Osteocyte (in vitro differentiated cells): ENCODE measurements around the gene TBXAS1. TPM values are rescaled to one million over a fixed set of nuclear protein-coding genes. Genes with fewer than 3 reads are reported as not detected.

Experiments
- DNase-seq: peaks from one replicate; pipeline ENCODE4 v3.0.0; 2021; ENCODE audit warnings: mixed read lengths; ENCODE audit not compliant: unreplicated experiment; ENCODE audit errors: extremely low spot score
- H3K27ac Mint-ChIP-seq: one replicate; pipeline ENCODE4 v1.8.0; 2021; ENCODE audit warnings: mild to moderate bottlenecking, mixed read lengths; ENCODE audit not compliant: unreplicated experiment
- H3K27me3 Mint-ChIP-seq: one replicate; pipeline ENCODE4 v1.8.0; 2021; ENCODE audit warnings: mixed read lengths; ENCODE audit not compliant: unreplicated experiment
- H3K36me3 Mint-ChIP-seq: one replicate; pipeline ENCODE4 v1.8.0; 2021; ENCODE audit warnings: mixed read lengths; ENCODE audit not compliant: unreplicated experiment
- H3K4me1 Mint-ChIP-seq: one replicate; pipeline ENCODE4 v1.8.0; 2021; ENCODE audit warnings: mixed read lengths; ENCODE audit not compliant: unreplicated experiment
- H3K4me3 Mint-ChIP-seq: one replicate; pipeline ENCODE4 v1.8.0; 2021; ENCODE audit warnings: mild to moderate bottlenecking, moderate library complexity, mixed read lengths; ENCODE audit not compliant: unreplicated experiment
- H3K9me3 Mint-ChIP-seq: one replicate; pipeline ENCODE4 v1.8.0; 2021; ENCODE audit warnings: mixed read lengths; ENCODE audit not compliant: unreplicated experiment
- CTCF ChIP-seq: fragments of 200-600 bp; sonication (generic); IDR thresholded peaks from 2 replicates; pipeline ENCODE4 v1.5.0; 2021; ENCODE audit warnings: antibody characterized with exemption, mild to moderate bottlenecking, moderate library complexity
- total RNA-seq: library from RNA; stranded (reverse); gene quantifications from 2 replicates; pipeline ENCODE4 v1.2.1, GENCODE V29; 2021

The TBXAS1 gene
- total RNA-seq, 1 donor from 2014 or later = 3.5 TPM

- Mint-ChIP-seq H3K4me1 (peaks cover 18% of the 10 kb centered on the region), H3K4me3 (no peak overlapping the region), H3K9me3 (no peaks in the 10 kb centered on the region), H3K27me3 (peaks cover 24% of the 10 kb centered on the region), H3K36me3 (no peaks in the 10 kb centered on the region), H3K27ac (no peak overlapping the region)
- TF ChIP-seq CTCF = no peak
- DNase-seq = no peak
Measured at GRCh38 chr7:139955109-139955820, 126.2 kb downstream of the TBXAS1 start.

- Mint-ChIP-seq H3K27ac (no peak overlapping the region), H3K4me1 (peaks cover 20% of the 10 kb centered on the region), H3K36me3 (no peaks in the 10 kb centered on the region), H3K27me3 (peaks cover 33% of the 10 kb centered on the region), H3K4me3 (no peak overlapping the region), H3K9me3 (no peaks in the 10 kb centered on the region)
- no peak for TF ChIP-seq CTCF
- no peak for DNase-seq
Measured at GRCh38 chr7:139958599-139959284, 129.7 kb downstream of the TBXAS1 start.

- Mint-ChIP-seq H3K27ac (no peak overlapping the region), H3K27me3 (peaks cover 33% of the 10 kb centered on the region), H3K36me3 (no peaks in the 10 kb centered on the region), H3K4me1 (peaks cover 20% of the 10 kb centered on the region), H3K9me3 (no peaks in the 10 kb centered on the region), H3K4me3 (no peak overlapping the region)
- TF ChIP-seq CTCF = no peak
- DNase-seq = no peak
Measured at GRCh38 chr7:139959285-139959628, 130.2 kb downstream of the TBXAS1 start.

GRCh38 chr7:139959718-139960117, 130.7 kb downstream of the TBXAS1 start:
- Mint-ChIP-seq H3K4me3 (no peak overlapping the region), H3K9me3 (no peaks in the 10 kb centered on the region), H3K36me3 (no peaks in the 10 kb centered on the region), H3K27ac (no peak overlapping the region), H3K4me1 (peaks cover 18% of the 10 kb centered on the region), H3K27me3 (peaks cover 31% of the 10 kb centered on the region)
- DNase-seq = no peak
- no peak for TF ChIP-seq CTCF

- H3K4me1 Mint-ChIP-seq = peaks cover 18% of the 10 kb centered on the region
- no peak overlapping the region for H3K27ac Mint-ChIP-seq
- no peak overlapping the region for H3K4me3 Mint-ChIP-seq
- H3K36me3 Mint-ChIP-seq = no peaks in the 10 kb centered on the region
- H3K27me3 Mint-ChIP-seq = peaks cover 27% of the 10 kb centered on the region
- no peaks in the 10 kb centered on the region for H3K9me3 Mint-ChIP-seq
- no peak for DNase-seq
- no peak for TF ChIP-seq CTCF
Measured at GRCh38 chr7:139960157-139960556, 131.1 kb downstream of the TBXAS1 start.
